ENCODE data around the gene PSD4. TPM values are rescaled to one million over a fixed set of nuclear protein-coding genes. Genes with fewer than 3 reads are reported as not detected.

Gene PSD4
- total RNA-seq, 1 experiment from 2014 or later, result 12.6 TPM

DNA sequence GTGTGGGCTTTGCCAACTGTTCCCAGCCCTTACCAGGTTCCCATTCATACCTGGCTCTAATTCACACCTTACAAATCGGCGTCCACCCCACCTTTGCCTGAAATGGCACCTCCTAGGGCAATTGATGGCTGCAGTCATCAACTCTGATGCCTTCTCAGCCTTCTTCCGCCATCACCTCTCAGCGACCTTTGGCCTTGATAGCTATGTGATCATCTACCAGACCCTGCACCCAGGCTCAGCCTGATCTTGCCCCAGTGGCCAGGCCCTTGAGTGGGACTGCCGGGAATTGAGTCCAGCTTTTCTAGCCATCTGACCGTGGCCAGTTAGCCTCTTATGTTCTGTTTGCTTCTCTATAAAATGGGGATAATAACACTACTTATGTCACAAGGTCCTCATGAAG lies 32.5 kb downstream of the PSD4 start:
- Histone ChIP-seq H3K27ac (ENCODE audit: low read depth, low read length) (no peak overlapping the region), H4K20me1 (ENCODE audit: insufficient read depth) (no peaks in the 10 kb centered on the region), H3K9me3 (ENCODE audit: control insufficient read depth in 1 of 2, insufficient read depth in 1 of 2, low read depth in 1 of 2, low read length in 2 of 2) (no peaks in the 10 kb centered on the region), H3K4me2 (ENCODE audit: low read length) (no peak overlapping the region), H3K36me3 (ENCODE audit: control insufficient read depth in 1 of 2, insufficient read depth in 2 of 2, low read length in 2 of 2) (no peaks in the 10 kb centered on the region; a peak in 1 of 4 replicates), H3K9me2 (ENCODE audit: insufficient read depth) (no peaks in the 10 kb centered on the region), H3K27me3 (ENCODE audit: insufficient read depth, low read length) (no peaks in the 10 kb centered on the region), H3K4me3 (replicated peaks in 1 of 2; ENCODE audit: low read depth in 1 of 2, low read length in 2 of 2) (no peak overlapping the region), H2AFZ (ENCODE audit: low read depth, low read length, poor library complexity, severe bottlenecking) (no peak overlapping the region), H3K4me1 (ENCODE audit: control insufficient read depth in 1 of 2, insufficient read depth in 2 of 2, low read length in 2 of 2) (peaks cover 12 to 23% of the 10 kb centered on the region in 2 experiments), H3K79me2 (ENCODE audit: insufficient read depth, low read length) (no peaks in the 10 kb centered on the region), H3K9ac (ENCODE audit: low read length) (no peak overlapping the region)
- RAD21 ChIA-PET (ENCODE audit: low non-redundant PET in 1 of 2, low total read pairs in 2 of 2, uncharacterized antibody in 2 of 2, unreplicated experiment in 2 of 2), result no interaction called here
- DNase-seq (ENCODE audit: low read depth, low spot score), result no peak
- intact Hi-C loops (cut with micrococcal nuclease), result no loop called here
- CTCF ChIA-PET, result interaction anchor here (0.9 to 4.2 kb wide), 4 partner anchors 28 to 183 kb away, joined by 3 to 30 read pairs (median 16); no protein-coding TSS in a partner anchor
- no peak for TF ChIP-seq SRF (IDR thresholded peaks at IDR 0.05; ENCODE audit: low read depth)
- TF ChIP-seq JUND (IDR thresholded peaks at IDR 0.05), result no peak
- no peak for TF ChIP-seq CBX3 (IDR thresholded peaks at IDR 0.05; ENCODE audit: low read depth)
- TF ChIP-seq ZNF274 (IDR thresholded peaks at IDR 0.05; ENCODE audit: low read depth, low read length), result no peak
- no peak for TF ChIP-seq TCF7L2 (IDR thresholded peaks at IDR 0.05; ENCODE audit: borderline replicate concordance, extremely low read depth, insufficient read depth, insufficient read length)
- TF ChIP-seq SIN3A (IDR thresholded peaks at IDR 0.05; ENCODE audit: low read depth), result no peak
- no peak for TF ChIP-seq ZFX (IDR thresholded peaks at IDR 0.05)
- TF ChIP-seq, protein P1, sequence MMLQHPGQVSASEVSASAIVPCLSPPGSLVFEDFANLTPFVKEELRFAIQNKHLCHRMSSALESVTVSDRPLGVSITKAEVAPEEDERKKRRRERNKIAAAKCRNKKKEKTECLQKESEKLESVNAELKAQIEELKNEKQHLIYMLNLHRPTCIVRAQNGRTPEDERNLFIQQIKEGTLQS (IDR thresholded peaks at IDR 0.05), result no peak
- no peak for TF ChIP-seq POLR2AphosphoS5 (IDR thresholded peaks at IDR 0.05; ENCODE audit: low read depth, low read length)
- TF ChIP-seq EZH2phosphoT487 (IDR thresholded peaks at IDR 0.05; ENCODE audit: borderline replicate concordance), result no peak
- TF ChIP-seq EZH2 (IDR thresholded peaks at IDR 0.05), result no peak
- no peak for TF ChIP-seq CEBPB (IDR thresholded peaks at IDR 0.05; ENCODE audit: low read depth)
- no peak for TF ChIP-seq SP1 (IDR thresholded peaks at IDR 0.05; ENCODE audit: low read depth)
- TF ChIP-seq, protein P2, sequence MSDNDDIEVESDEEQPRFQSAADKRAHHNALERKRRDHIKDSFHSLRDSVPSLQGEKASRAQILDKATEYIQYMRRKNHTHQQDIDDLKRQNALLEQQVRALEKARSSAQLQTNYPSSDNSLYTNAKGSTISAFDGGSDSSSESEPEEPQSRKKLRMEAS (IDR thresholded peaks at IDR 0.05), result no peak
- TF ChIP-seq, protein P3, sequence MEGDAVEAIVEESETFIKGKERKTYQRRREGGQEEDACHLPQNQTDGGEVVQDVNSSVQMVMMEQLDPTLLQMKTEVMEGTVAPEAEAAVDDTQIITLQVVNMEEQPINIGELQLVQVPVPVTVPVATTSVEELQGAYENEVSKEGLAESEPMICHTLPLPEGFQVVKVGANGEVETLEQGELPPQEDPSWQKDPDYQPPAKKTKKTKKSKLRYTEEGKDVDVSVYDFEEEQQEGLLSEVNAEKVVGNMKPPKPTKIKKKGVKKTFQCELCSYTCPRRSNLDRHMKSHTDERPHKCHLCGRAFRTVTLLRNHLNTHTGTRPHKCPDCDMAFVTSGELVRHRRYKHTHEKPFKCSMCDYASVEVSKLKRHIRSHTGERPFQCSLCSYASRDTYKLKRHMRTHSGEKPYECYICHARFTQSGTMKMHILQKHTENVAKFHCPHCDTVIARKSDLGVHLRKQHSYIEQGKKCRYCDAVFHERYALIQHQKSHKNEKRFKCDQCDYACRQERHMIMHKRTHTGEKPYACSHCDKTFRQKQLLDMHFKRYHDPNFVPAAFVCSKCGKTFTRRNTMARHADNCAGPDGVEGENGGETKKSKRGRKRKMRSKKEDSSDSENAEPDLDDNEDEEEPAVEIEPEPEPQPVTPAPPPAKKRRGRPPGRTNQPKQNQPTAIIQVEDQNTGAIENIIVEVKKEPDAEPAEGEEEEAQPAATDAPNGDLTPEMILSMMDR (IDR thresholded peaks at IDR 0.05 in 2 of 3, conservative IDR thresholded peaks at IDR 0.05 in 1 of 3; ENCODE audit: borderline replicate concordance in 1 of 3, insufficient read depth in 1 of 3, low read depth in 2 of 3, low read length in 2 of 3), result no peak
- no peak for TF ChIP-seq EGR1 (IDR thresholded peaks at IDR 0.05; ENCODE audit: low read depth)
- no peak for TF ChIP-seq POLR2A (IDR thresholded peaks at IDR 0.05; ENCODE audit: borderline replicate concordance, extremely low read depth, insufficient read depth, insufficient read length)
- TF ChIP-seq, protein P4, sequence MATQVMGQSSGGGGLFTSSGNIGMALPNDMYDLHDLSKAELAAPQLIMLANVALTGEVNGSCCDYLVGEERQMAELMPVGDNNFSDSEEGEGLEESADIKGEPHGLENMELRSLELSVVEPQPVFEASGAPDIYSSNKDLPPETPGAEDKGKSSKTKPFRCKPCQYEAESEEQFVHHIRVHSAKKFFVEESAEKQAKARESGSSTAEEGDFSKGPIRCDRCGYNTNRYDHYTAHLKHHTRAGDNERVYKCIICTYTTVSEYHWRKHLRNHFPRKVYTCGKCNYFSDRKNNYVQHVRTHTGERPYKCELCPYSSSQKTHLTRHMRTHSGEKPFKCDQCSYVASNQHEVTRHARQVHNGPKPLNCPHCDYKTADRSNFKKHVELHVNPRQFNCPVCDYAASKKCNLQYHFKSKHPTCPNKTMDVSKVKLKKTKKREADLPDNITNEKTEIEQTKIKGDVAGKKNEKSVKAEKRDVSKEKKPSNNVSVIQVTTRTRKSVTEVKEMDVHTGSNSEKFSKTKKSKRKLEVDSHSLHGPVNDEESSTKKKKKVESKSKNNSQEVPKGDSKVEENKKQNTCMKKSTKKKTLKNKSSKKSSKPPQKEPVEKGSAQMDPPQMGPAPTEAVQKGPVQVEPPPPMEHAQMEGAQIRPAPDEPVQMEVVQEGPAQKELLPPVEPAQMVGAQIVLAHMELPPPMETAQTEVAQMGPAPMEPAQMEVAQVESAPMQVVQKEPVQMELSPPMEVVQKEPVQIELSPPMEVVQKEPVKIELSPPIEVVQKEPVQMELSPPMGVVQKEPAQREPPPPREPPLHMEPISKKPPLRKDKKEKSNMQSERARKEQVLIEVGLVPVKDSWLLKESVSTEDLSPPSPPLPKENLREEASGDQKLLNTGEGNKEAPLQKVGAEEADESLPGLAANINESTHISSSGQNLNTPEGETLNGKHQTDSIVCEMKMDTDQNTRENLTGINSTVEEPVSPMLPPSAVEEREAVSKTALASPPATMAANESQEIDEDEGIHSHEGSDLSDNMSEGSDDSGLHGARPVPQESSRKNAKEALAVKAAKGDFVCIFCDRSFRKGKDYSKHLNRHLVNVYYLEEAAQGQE (IDR thresholded peaks at IDR 0.05; ENCODE audit: low read depth), result no peak
- TF ChIP-seq RAD21 (IDR thresholded peaks at IDR 0.05; ENCODE audit: low read depth), result no peak
- no peak for ATAC-seq
- POLR2A ChIA-PET, result no interaction called here
- no TSS peak for BruUV-seq (replicated peaks)

Data from HCT116 (cell line).